GM12878 (cell line): ENCODE results near the gene PCDH15. TPM values are rescaled to one million over a fixed set of nuclear protein-coding genes. Genes with fewer than 3 reads are reported as not detected.

ENCODE experiments used
- ATAC-seq: fragments of 200-7000 bp; cut with Tn5 transposase; 3 replicates; pipeline ENCODE4 v1.9.1; 2020; ENCODE audit warnings: mild to moderate bottlenecking, moderate library complexity
- BruUV-seq: library from RNA; stranded (reverse); fragments of 400-500 nt; replicated peaks from 2 replicates; lab custom pipeline; 2021; lab: Mats Ljungman, UMichigan
- CTCF ChIA-PET: fragments of 300-600 bp; sonication (Branson Sonifier 250); formaldehyde crosslinking; extraction: SDS; loops from one replicate; lab custom pipeline; 2021; ENCODE audit warnings: inconsistent platforms; lab: Yijun Ruan, JAX
- POLR2A ChIA-PET: fragments of 350-600 bp; formaldehyde crosslinking; extraction: SDS; loops from one replicate; lab custom pipeline; 2021; ENCODE audit warnings: inconsistent platforms; lab: Charles Lee
- RAD21 ChIA-PET: fragments of 300-600 bp; sonication (Branson Sonifier 250); formaldehyde crosslinking; loops from one replicate; lab custom pipeline; 2023; ENCODE audit warnings: antibody characterized with exemption; ENCODE audit not compliant: unreplicated experiment; lab: Charles Lee
- SMC1A ChIA-PET: fragments of 300-600 bp; sonication (Branson Sonifier 250); formaldehyde crosslinking; loops from one replicate; lab custom pipeline; 2023; ENCODE audit not compliant: unreplicated experiment, uncharacterized antibody; lab: Charles Lee
- DNase-seq: peaks from one replicate; pipeline ENCODE4 v3.0.0-alpha.2; 2011; ENCODE audit warnings: low read depth, low spot score
- FAIRE-seq: peaks from 3 replicates; lab custom pipeline; 2011; peaks lifted over from hg19 to GRCh38; lab: Jason Lieb, UNC
- H2AFZ ChIP-seq: 2 replicates; pipeline ENCODE4 v1.6.0; 2011; ENCODE audit warnings: low read depth, low read length, control low read depth; ENCODE audit not compliant: control insufficient read depth
- H3K27ac ChIP-seq: 2 replicates; pipeline ENCODE4 v1.5.1; 2011; ENCODE audit warnings: control low read depth; ENCODE audit not compliant: control insufficient read depth, insufficient read depth
- H3K27me3 ChIP-seq, 2 experiments: replicated peaks in 1 of 2; 2 replicates each; pipeline versions ENCODE4 v1.6.0 to v1.6.1; 2011; ENCODE audit warnings: low read length in 1 of 2; ENCODE audit not compliant: control insufficient read depth in 2 of 2, insufficient read depth in 2 of 2
- H3K36me3 ChIP-seq, 2 experiments: 2 replicates each; pipeline ENCODE4 v1.5.1; 2011; ENCODE audit warnings: low read length in 1 of 2; ENCODE audit not compliant: control insufficient read depth in 2 of 2, insufficient read depth in 2 of 2
- H3K4me1 ChIP-seq: 2 replicates; pipeline ENCODE4 v1.6.1; 2011; ENCODE audit warnings: mild to moderate bottlenecking, low read length, moderate library complexity, mixed read lengths; ENCODE audit not compliant: control insufficient read depth, insufficient read depth
- H3K4me2 ChIP-seq: 2 replicates; pipeline ENCODE4 v1.6.0; 2011; ENCODE audit warnings: control low read depth; ENCODE audit not compliant: control insufficient read depth, insufficient read depth
- H3K4me3 ChIP-seq: fragments of 200-600 bp; sonication (generic); 2 replicates; pipeline ENCODE4 v1.5.1; 2016
- H3K79me2 ChIP-seq: 2 replicates; pipeline ENCODE4 v1.6.0; 2011; ENCODE audit warnings: low read length; ENCODE audit not compliant: control insufficient read depth, insufficient read depth
- H3K9ac ChIP-seq: 2 replicates; pipeline ENCODE4 v1.8.0; 2011; ENCODE audit warnings: low read length, control low read depth, mixed read lengths; ENCODE audit not compliant: control insufficient read depth, insufficient read depth
- H3K9me3 ChIP-seq: replicated peaks from 3 replicates; pipeline ENCODE4 v1.5.1; 2011; ENCODE audit warnings: mild to moderate bottlenecking, low read length; ENCODE audit not compliant: control insufficient read depth, insufficient read depth
- H4K20me1 ChIP-seq: 2 replicates; pipeline ENCODE4 v1.6.0; 2011; ENCODE audit not compliant: control insufficient read depth, insufficient read depth
- CREB1 ChIP-seq: IDR thresholded peaks from 2 replicates; pipeline ENCODE4 v1.6.1; 2012; ENCODE audit warnings: low read depth, mild to moderate bottlenecking, inconsistent platforms
- DPF2 ChIP-seq: fragments of 450-650 bp; IDR thresholded peaks from 2 replicates; pipeline ENCODE4 v1.6.1; 2017; ENCODE audit warnings: mild to moderate bottlenecking
- ETV6 ChIP-seq, 2 experiments: fragments of 450-650 bp in 1 of 2; IDR thresholded peaks in 1 of 2; conservative IDR thresholded peaks in 1 of 2; 2 replicates each; pipeline ENCODE4 v1.6.1; 2014; ENCODE audit warnings: antibody characterized with exemption in 1 of 2, borderline replicate concordance in 1 of 2, low read depth in 1 of 2, mild to moderate bottlenecking in 1 of 2, moderate library complexity in 1 of 2
- EZH2 ChIP-seq: IDR thresholded peaks from 2 replicates; pipeline ENCODE4 v1.6.1; 2012; ENCODE audit warnings: low read depth, mild to moderate bottlenecking, control low read depth, inconsistent platforms, low read length, borderline replicate concordance; ENCODE audit not compliant: control insufficient read depth
- FOXK2 ChIP-seq: fragments of 450-650 bp; IDR thresholded peaks from 2 replicates; pipeline ENCODE4 v1.6.1; 2017; ENCODE audit warnings: mild to moderate bottlenecking, moderate library complexity
- IKZF1 ChIP-seq: fragments of 450-650 bp; conservative IDR thresholded peaks from 2 replicates; pipeline ENCODE4 v1.6.1; 2017; ENCODE audit warnings: antibody characterized with exemption, mild to moderate bottlenecking
- IRF5 ChIP-seq: fragments of 450-650 bp; IDR thresholded peaks from 2 replicates; pipeline ENCODE4 v1.6.1; 2017; ENCODE audit warnings: borderline replicate concordance
- MEF2B ChIP-seq: fragments of 450-650 bp; IDR thresholded peaks from 2 replicates; pipeline ENCODE4 v1.6.1; 2018; ENCODE audit warnings: mild to moderate bottlenecking, moderate library complexity; ENCODE audit not compliant: partially characterized antibody, poor library complexity, severe bottlenecking
- NR2F1 ChIP-seq: fragments of 450-650 bp; conservative IDR thresholded peaks from 2 replicates; pipeline ENCODE4 v1.6.1; 2017; ENCODE audit warnings: mild to moderate bottlenecking
- PKNOX1 ChIP-seq: fragments of 450-650 bp; IDR thresholded peaks from 2 replicates; pipeline ENCODE4 v1.6.1; 2016; ENCODE audit warnings: mild to moderate bottlenecking
- PML ChIP-seq: IDR thresholded peaks from 2 replicates; pipeline ENCODE4 v1.6.1; 2012; ENCODE audit warnings: low read length, inconsistent platforms
- POLR2AphosphoS5 ChIP-seq: IDR thresholded peaks from 2 replicates; pipeline ENCODE4 v1.6.1; 2011; ENCODE audit warnings: mild to moderate bottlenecking, low read length, inconsistent platforms
- STAT1 ChIP-seq: fragments of 450-650 bp; conservative IDR thresholded peaks from 2 replicates; pipeline ENCODE4 v1.6.1; 2014; ENCODE audit warnings: antibody characterized with exemption, mild to moderate bottlenecking
- USF2 ChIP-seq: IDR thresholded peaks from 2 replicates; pipeline ENCODE4 v1.6.1; 2011; ENCODE audit warnings: low read depth, low read length, improper control_type of control experiment, borderline replicate concordance
- YBX1 ChIP-seq: fragments of 450-650 bp; IDR thresholded peaks from 2 replicates; pipeline ENCODE4 v1.6.1; 2016; ENCODE audit warnings: antibody characterized with exemption
- ZBED1 ChIP-seq: IDR thresholded peaks from 2 replicates; pipeline ENCODE4 v1.6.1; 2016; ENCODE audit warnings: borderline replicate concordance
- ZBTB4 ChIP-seq: fragments of 450-650 bp; formaldehyde crosslinking; IDR thresholded peaks from 2 replicates; pipeline ENCODE4 v1.4.0; 2022; ENCODE audit warnings: mild to moderate bottlenecking, moderate library complexity
- ZZZ3 ChIP-seq: IDR thresholded peaks from 2 replicates; pipeline ENCODE4 v1.6.1; 2011; ENCODE audit warnings: low read depth; ENCODE audit not compliant: control insufficient read depth, insufficient read length
- WGBS: methylation state at CpG from one replicate; pipeline ENCODE4 v1.1.6; 2016; ENCODE audit warnings: low lambda C conversion rate; ENCODE audit not compliant: insufficient replicate concordance, insufficient coverage; ENCODE audit errors: missing lambda C conversion rate; 5-methylcytosine and 5-hydroxymethylcytosine counted together
- in situ Hi-C: fragments of 300-500 bp; cut with MboI; formaldehyde crosslinking; loops from 9 replicates; pipeline ENCODE4 v1.14.3; 2018; ENCODE audit warnings: mixed read lengths
- intact Hi-C: fragments of 100-400 bp; cut with micrococcal nuclease; formaldehyde crosslinking; loops from one replicate; pipeline ENCODE4 v1.14.2; 2022; ENCODE audit not compliant: unreplicated experiment
- polyA plus RNA-seq, 11 experiments: library from polyadenylated mRNA; depleted of rRNA in 4 of 11; unstranded in 6 of 11; stranded (reverse) in 5 of 11; fragments of >200 nt; fragmentation: Nextera tagmentation in 4 of 11; fragmentation: Illumina TruSeq in 1 of 11; extraction: Ambion mirVana in 4 of 11; extraction: Trizol in 1 of 11; gene quantifications; 1 replicate in 1 of 11; 2 replicates in 10 of 11; pipeline versions ENCODE4 v1.2.1 to v1.2.3, GENCODE V29; 2011 to 2016; ENCODE audit warnings: inconsistent platforms in 2 of 11, missing spikeins in 2 of 11, low read depth in 1 of 11
- total RNA-seq, 4 experiments: library from RNA; depleted of rRNA in 3 of 4; stranded (reverse); fragments of >200 nt in 3 of 4; fragmentation: Illumina TruSeq in 1 of 4; extraction: Trizol in 1 of 4; gene quantifications; 2 replicates each; pipeline versions ENCODE4 v1.2.1 to v1.2.3, GENCODE V29; 2013 to 2021

PCDH15 gene
- total and polyA plus RNA-seq, 10 of the 15 experiments (the other 5 are each of a cell fraction or from before 2014, with no cell fraction given): 0.03 to 0.52 (median 0.07) TPM; not detected in 6

- no peak for TF ChIP-seq MEF2B
- TF ChIP-seq, all 136 proteins: peak for 0
Observed at GRCh38 chr10:54120806-54121205, 680.2 kb downstream of the PCDH15 start (continued).

- DNase-seq (no peak), FAIRE-seq (no peak), ATAC-seq (no peak)
- H3K4me2 ChIP-seq: no peak overlapping the region
- no peaks in the 10 kb centered on the region for H3K36me3 ChIP-seq
- no peak overlapping the region for H3K9ac ChIP-seq
- RAD21 ChIA-PET: interaction anchor here (2.7 kb wide), 1 partner anchor 16 kb away, joined by 12 read pairs; no protein-coding TSS in a partner anchor
- H3K4me1 ChIP-seq: no peaks in the 10 kb centered on the region
- intact Hi-C loops (no loop called here), in situ Hi-C loops (no loop called here)
- SMC1A ChIA-PET: interaction anchor here (0.8 to 1.5 kb wide), 6 partner anchors 17 to 39 kb away, joined by 3 to 7 read pairs (median 4); no protein-coding TSS in a partner anchor
- POLR2A ChIA-PET: no interaction called here
- H3K79me2 ChIP-seq: no peaks in the 10 kb centered on the region
- no peaks in the 10 kb centered on the region for H3K9me3 ChIP-seq
- CTCF ChIA-PET: interaction anchor here (5.2 kb wide), 1 partner anchor 24 kb away, joined by 36 read pairs; no protein-coding TSS in a partner anchor
- H4K20me1 ChIP-seq: no peaks in the 10 kb centered on the region
- no peaks in the 10 kb centered on the region for H3K27me3 ChIP-seq
- H2AFZ ChIP-seq: no peak overlapping the region
- no peak overlapping the region for H3K4me3 ChIP-seq
- H3K27ac ChIP-seq: no peak overlapping the region
- BruUV-seq: no TSS peak
- 0% methylated on average over 2 of the region's 2 CpGs for WGBS
- TF ChIP-seq CREB1 (no peak), YBX1 (no peak), POLR2AphosphoS5 (no peak), EZH2 (no peak), ZBED1 (no peak), PML (no peak), USF2 (no peak), IRF5 (no peak), ZBTB4 (CRISPR knock-in tag) (no peak), IKZF1 (no peak), NR2F1 (no peak), PKNOX1 (no peak), DPF2 (no peak), ETV6 (conservative IDR thresholded peaks at IDR 0.05 in 1 of 2, IDR thresholded peaks at IDR 0.05 in 1 of 2; ENCODE audit: borderline replicate concordance in 1 of 2, low read depth in 1 of 2) (no peak), FOXK2 (no peak), ZZZ3 (no peak), STAT1 (no peak)
- TF ChIP-seq, all 136 proteins: peak for 0
Observed at GRCh38 chr10:54108961-54109360, 692.1 kb downstream of the PCDH15 start.
